ENCODE data around the gene EFHD2. TPM values are rescaled to one million over a fixed set of nuclear protein-coding genes. Genes with fewer than 3 reads are reported as not detected.

EFHD2 gene
- total RNA-seq, 2 donors from 2014 or later: 160 to 191 TPM

GRCh38 chr1:15442759-15443158 is 33.1 kb downstream of the EFHD2 start:
- no peak overlapping the region for H3K4me3 ChIP-seq
- H3K27ac ChIP-seq: no peak overlapping the region
- H3K9ac ChIP-seq (ENCODE audit: low read depth in 2 of 2, low read length in 2 of 2): no peak overlapping the region
- H3K27me3 ChIP-seq: no peaks in the 10 kb centered on the region
- TF ChIP-seq, protein P1, sequence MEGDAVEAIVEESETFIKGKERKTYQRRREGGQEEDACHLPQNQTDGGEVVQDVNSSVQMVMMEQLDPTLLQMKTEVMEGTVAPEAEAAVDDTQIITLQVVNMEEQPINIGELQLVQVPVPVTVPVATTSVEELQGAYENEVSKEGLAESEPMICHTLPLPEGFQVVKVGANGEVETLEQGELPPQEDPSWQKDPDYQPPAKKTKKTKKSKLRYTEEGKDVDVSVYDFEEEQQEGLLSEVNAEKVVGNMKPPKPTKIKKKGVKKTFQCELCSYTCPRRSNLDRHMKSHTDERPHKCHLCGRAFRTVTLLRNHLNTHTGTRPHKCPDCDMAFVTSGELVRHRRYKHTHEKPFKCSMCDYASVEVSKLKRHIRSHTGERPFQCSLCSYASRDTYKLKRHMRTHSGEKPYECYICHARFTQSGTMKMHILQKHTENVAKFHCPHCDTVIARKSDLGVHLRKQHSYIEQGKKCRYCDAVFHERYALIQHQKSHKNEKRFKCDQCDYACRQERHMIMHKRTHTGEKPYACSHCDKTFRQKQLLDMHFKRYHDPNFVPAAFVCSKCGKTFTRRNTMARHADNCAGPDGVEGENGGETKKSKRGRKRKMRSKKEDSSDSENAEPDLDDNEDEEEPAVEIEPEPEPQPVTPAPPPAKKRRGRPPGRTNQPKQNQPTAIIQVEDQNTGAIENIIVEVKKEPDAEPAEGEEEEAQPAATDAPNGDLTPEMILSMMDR (IDR thresholded peaks at IDR 0.05): no peak
- DNase-seq: no peak
- no peaks in the 10 kb centered on the region for H3K4me1 ChIP-seq
- intact Hi-C loops (cut with DNase I): no loop called here
- H3K9me3 ChIP-seq: no peaks in the 10 kb centered on the region
- H3K36me3 ChIP-seq: no peaks in the 10 kb centered on the region

GRCh38 chr1:15443281-15443680 is 33.6 kb downstream of the EFHD2 start:
- H3K9ac ChIP-seq (ENCODE audit: low read depth in 2 of 2, low read length in 2 of 2): no peak overlapping the region
- no peak overlapping the region for H3K4me3 ChIP-seq
- no peaks in the 10 kb centered on the region for H3K36me3 ChIP-seq
- DNase-seq: no peak
- TF ChIP-seq, protein P1 (IDR thresholded peaks at IDR 0.05): no peak
- no peaks in the 10 kb centered on the region for H3K27me3 ChIP-seq
- H3K27ac ChIP-seq: no peak overlapping the region
- H3K9me3 ChIP-seq: no peaks in the 10 kb centered on the region
- intact Hi-C loops (cut with DNase I): no loop called here
- no peaks in the 10 kb centered on the region for H3K4me1 ChIP-seq

- DNase-seq: no peak
- Histone ChIP-seq H3K9ac (ENCODE audit: low read depth in 2 of 2, low read length in 2 of 2) (no peak overlapping the region), H3K4me1 (no peaks in the 10 kb centered on the region), H3K4me3 (no peak overlapping the region), H3K27ac (no peak overlapping the region), H3K27me3 (no peaks in the 10 kb centered on the region), H3K9me3 (no peaks in the 10 kb centered on the region), H3K36me3 (no peaks in the 10 kb centered on the region)
- TF ChIP-seq, protein P1 (IDR thresholded peaks at IDR 0.05): no peak
- intact Hi-C loops (cut with DNase I): no loop called here
Measured at GRCh38 chr1:15444468-15445389, 35.0 kb downstream of the EFHD2 start.

DNA sequence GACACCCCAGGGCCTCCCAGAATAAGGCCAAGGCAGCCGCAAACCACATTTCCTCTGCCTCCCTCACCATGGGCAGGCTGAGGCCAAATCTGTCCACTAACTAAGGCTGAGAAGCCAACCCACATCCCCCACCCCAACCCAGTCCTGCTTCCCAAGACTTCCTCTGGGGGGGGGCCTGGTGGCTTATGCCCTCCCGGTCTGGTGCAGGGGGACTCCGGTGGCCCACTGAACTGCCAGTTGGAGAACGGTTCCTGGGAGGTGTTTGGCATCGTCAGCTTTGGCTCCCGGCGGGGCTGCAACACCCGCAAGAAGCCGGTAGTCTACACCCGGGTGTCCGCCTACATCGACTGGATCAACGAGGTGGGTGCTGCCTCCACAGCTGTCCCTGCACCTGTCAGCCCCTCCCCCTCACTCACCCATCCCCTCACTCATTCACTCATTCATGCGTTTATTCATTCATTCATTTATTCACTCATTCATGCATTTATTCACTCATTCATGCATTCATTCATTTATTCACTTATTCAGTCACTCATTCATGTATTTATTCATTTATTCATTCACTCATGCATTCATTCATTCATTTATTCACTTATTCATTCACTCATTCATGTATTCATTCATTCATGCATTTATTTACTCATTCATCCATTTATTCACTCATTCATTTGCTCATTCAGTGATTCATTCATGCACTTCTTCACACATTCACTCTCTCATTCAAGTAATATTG is 35.9 kb downstream of the EFHD2 start:
- DNase-seq: no peak
- TF ChIP-seq, protein P1 (IDR thresholded peaks at IDR 0.05): no peak

GRCh38 chr1:15446212-15446611 is 36.5 kb downstream of the EFHD2 start:
- H3K36me3 ChIP-seq: no peaks in the 10 kb centered on the region
- DNase-seq: no peak
- intact Hi-C loops (cut with DNase I): no loop called here
- TF ChIP-seq, protein P1 (IDR thresholded peaks at IDR 0.05): no peak
- no peaks in the 10 kb centered on the region for H3K9me3 ChIP-seq
- no peaks in the 10 kb centered on the region for H3K27me3 ChIP-seq
- no peak overlapping the region for H3K9ac ChIP-seq (ENCODE audit: low read depth in 2 of 2, low read length in 2 of 2)
- no peaks in the 10 kb centered on the region for H3K4me1 ChIP-seq
- H3K4me3 ChIP-seq: no peak overlapping the region
- no peak overlapping the region for H3K27ac ChIP-seq

More for the DNA sequence above, 35.9 kb downstream of the EFHD2 start:
- Histone ChIP-seq H3K9ac (ENCODE audit: low read depth in 2 of 2, low read length in 2 of 2) (no peak overlapping the region), H3K27me3 (no peaks in the 10 kb centered on the region), H3K27ac (no peak overlapping the region), H3K36me3 (no peaks in the 10 kb centered on the region), H3K4me3 (no peak overlapping the region), H3K4me1 (no peaks in the 10 kb centered on the region), H3K9me3 (no peaks in the 10 kb centered on the region)
- intact Hi-C loops (cut with DNase I): no loop called here

Measured in colonic mucosa (tissue), 4 donors.